Fibroblast of lung (primary cell): ENCODE measurements around the gene TREX2.

Experiments
- CTCF ChIP-seq, 2 donors: IDR thresholded peaks in 1 of 2; conservative IDR thresholded peaks in 1 of 2; 1 replicate in 1 of 2; 2 replicates in 1 of 2; pipeline ENCODE4 v1.5.1; 2011 to 2012; ENCODE audit warnings: low read length in 2 of 2, control low read depth in 1 of 2, inconsistent platforms in 1 of 2, low read depth in 1 of 2, mild to moderate bottlenecking in 1 of 2
- EZH2 ChIP-seq: IDR thresholded peaks from 2 replicates; pipeline ENCODE4 v1.5.1; 2012; ENCODE audit warnings: low read length, control low read depth, mild to moderate bottlenecking; ENCODE audit errors: missing control alignments

DNA sequence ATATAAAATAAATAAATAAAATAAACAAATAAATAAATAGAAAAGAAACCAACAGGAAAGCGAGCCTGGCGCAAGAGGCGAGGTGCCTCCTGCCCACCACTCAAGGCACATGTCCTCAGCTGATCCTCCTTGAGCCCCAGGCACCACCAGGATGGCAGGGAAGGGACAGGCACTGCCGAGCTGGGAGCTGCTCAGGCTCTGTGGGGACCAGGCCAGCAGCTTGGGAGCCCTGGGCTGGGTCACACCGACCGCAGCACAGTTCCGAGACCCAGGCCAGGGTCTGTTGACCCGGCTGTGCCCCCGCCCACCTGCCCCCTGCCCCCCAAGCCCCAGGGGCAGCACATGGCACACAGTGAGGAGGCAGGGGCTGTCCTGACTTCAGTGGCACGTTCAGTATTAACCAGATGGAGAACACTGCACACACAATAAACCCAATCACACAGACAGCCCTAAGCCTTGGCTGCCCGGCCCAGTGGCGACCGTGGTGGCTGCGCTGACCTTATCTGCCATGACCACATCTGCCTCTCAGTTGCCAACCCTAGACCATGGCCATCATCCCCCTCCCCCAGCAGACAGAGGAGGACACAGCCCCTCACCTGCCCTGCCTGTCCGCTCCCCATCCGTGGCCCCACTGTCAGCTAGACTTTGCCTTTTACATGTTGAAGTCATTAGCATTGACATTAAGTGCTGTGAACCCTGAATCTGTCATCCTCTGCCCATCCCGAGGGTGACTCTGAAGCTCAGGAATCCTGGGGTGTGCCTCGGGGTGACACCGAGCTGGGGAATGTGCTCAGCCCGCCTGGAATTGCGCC lies 2.9 kb upstream of the TREX2 start:
- TF ChIP-seq CTCF (conservative IDR thresholded peaks at IDR 0.05 in 1 of 2, IDR thresholded peaks at IDR 0.05 in 1 of 2; ENCODE audit: low read depth in 1 of 2, low read length in 2 of 2) (no peak), EZH2 (no peak)
